ENCODE data around the gene CHD9.

CHD9 gene

GRCh38 chr16:53232826-53233529 is 178.2 kb downstream of the CHD9 start:
- peaks cover 67% of the 10 kb centered on the region for H3K36me3 Mint-ChIP-seq (ENCODE audit: low read depth)

GRCh38 chr16:53234836-53235235 is 180.0 kb downstream of the CHD9 start:
- Mint-ChIP-seq H3K27me3 (ENCODE audit: low read depth, poor library complexity) (no peaks in the 10 kb centered on the region), H3K27ac (no peak overlapping the region), H3K36me3 (ENCODE audit: low read depth) (peaks cover 66% of the 10 kb centered on the region), H3K4me1 (no peaks in the 10 kb centered on the region), H3K9me3 (no peaks in the 10 kb centered on the region), H3K4me3 (no peak overlapping the region)
- TF ChIP-seq CTCF (IDR thresholded peaks at IDR 0.05), result no peak
- no peak for DNase-seq

More at GRCh38 chr16:53232826-53233529, 178.2 kb downstream of the CHD9 start:
- Mint-ChIP-seq H3K4me1 (no peaks in the 10 kb centered on the region), H3K27ac (no peak overlapping the region), H3K27me3 (ENCODE audit: low read depth, poor library complexity) (no peaks in the 10 kb centered on the region), H3K4me3 (no peak overlapping the region), H3K9me3 (no peaks in the 10 kb centered on the region)
- DNase-seq, result no peak
- TF ChIP-seq CTCF (IDR thresholded peaks at IDR 0.05), result no peak

GRCh38 chr16:53235851-53236250 is 181.1 kb downstream of the CHD9 start:
- Mint-ChIP-seq H3K27ac (no peak overlapping the region), H3K4me1 (no peaks in the 10 kb centered on the region), H3K4me3 (no peak overlapping the region), H3K9me3 (no peaks in the 10 kb centered on the region), H3K27me3 (ENCODE audit: low read depth, poor library complexity) (no peaks in the 10 kb centered on the region), H3K36me3 (ENCODE audit: low read depth) (peaks cover 57% of the 10 kb centered on the region)
- DNase-seq, result no peak
- TF ChIP-seq CTCF (IDR thresholded peaks at IDR 0.05), result no peak

- H3K36me3 Mint-ChIP-seq (ENCODE audit: low read depth), result peaks cover 84% of the 10 kb centered on the region
- no peak for TF ChIP-seq CTCF (IDR thresholded peaks at IDR 0.05)
- DNase-seq, result no peak
- no peak overlapping the region for H3K27ac Mint-ChIP-seq
- no peak overlapping the region for H3K4me3 Mint-ChIP-seq
- peaks cover 20% of the 10 kb centered on the region for H3K9me3 Mint-ChIP-seq
- no peaks in the 10 kb centered on the region for H3K27me3 Mint-ChIP-seq (ENCODE audit: low read depth, poor library complexity)
- H3K4me1 Mint-ChIP-seq, result no peaks in the 10 kb centered on the region
Observed at GRCh38 chr16:53249331-53249730, 194.5 kb downstream of the CHD9 start.

- H3K36me3 Mint-ChIP-seq (ENCODE audit: low read depth), result peaks cover 90% of the 10 kb centered on the region
Observed at GRCh38 chr16:53257001-53257400, 202.2 kb downstream of the CHD9 start.

More at GRCh38 chr16:53257001-53257400, 202.2 kb downstream of the CHD9 start:
- peaks cover 20% of the 10 kb centered on the region for H3K9me3 Mint-ChIP-seq
- TF ChIP-seq CTCF (IDR thresholded peaks at IDR 0.05), result no peak
- peak overlapping the region; percentile 21 for H3K27ac Mint-ChIP-seq
- H3K4me3 Mint-ChIP-seq, result no peak overlapping the region
- DNase-seq, result no peak
- H3K4me1 Mint-ChIP-seq, result no peaks in the 10 kb centered on the region
- H3K27me3 Mint-ChIP-seq (ENCODE audit: low read depth, poor library complexity), result no peaks in the 10 kb centered on the region

Data from nephron progenitor cell (in vitro differentiated cells).